Endodermal cell (in vitro differentiated cells): ENCODE measurements around the gene SDHA. TPM values are rescaled to one million over a fixed set of nuclear protein-coding genes. Genes with fewer than 3 reads are reported as not detected.
A peak's percentile ranks its signal among the peaks of the same experiment; 100 is the strongest.

ENCODE experiments used
- DNase-seq: peaks from one replicate; pipeline ENCODE4 v3.0.0-alpha.2; 2017
- H3K27ac ChIP-seq: 2 replicates; pipeline ENCODE4 v1.5.1; 2013; ENCODE audit warnings: mild to moderate bottlenecking, low read depth, low read length, moderate library complexity
- H3K27me3 ChIP-seq: 2 replicates; pipeline ENCODE4 v1.6.1; 2013; ENCODE audit warnings: mild to moderate bottlenecking, low read length, moderate library complexity; ENCODE audit not compliant: insufficient read depth, control insufficient read depth, poor library complexity, severe bottlenecking
- H3K36me3 ChIP-seq: 2 replicates; pipeline ENCODE4 v1.7.0; 2013; ENCODE audit warnings: mild to moderate bottlenecking, low read length, moderate library complexity; ENCODE audit not compliant: control insufficient read depth, insufficient read depth
- H3K4me1 ChIP-seq: one replicate; pipeline ENCODE4 v1.7.0; 2013; ENCODE audit warnings: low read length; ENCODE audit not compliant: control insufficient read depth, insufficient read depth
- H3K4me3 ChIP-seq: 2 replicates; pipeline ENCODE4 v1.5.1; 2013; ENCODE audit warnings: mild to moderate bottlenecking, low read length, moderate library complexity
- H3K9ac ChIP-seq: 2 replicates; pipeline ENCODE4 v1.6.1; 2013; ENCODE audit warnings: mild to moderate bottlenecking, low read length, moderate library complexity; ENCODE audit not compliant: poor library complexity, severe bottlenecking; ENCODE audit errors: extremely low read depth
- H3K9me3 ChIP-seq: 2 replicates; pipeline ENCODE4 v1.6.1; 2013; ENCODE audit warnings: mild to moderate bottlenecking, low read length, moderate library complexity; ENCODE audit not compliant: control insufficient read depth
- H3K27ac Mint-ChIP-seq: 2 replicates; pipeline ENCODE4 v1.8.0; 2020; ENCODE audit warnings: mixed read lengths
- H3K27me3 Mint-ChIP-seq: 2 replicates; pipeline ENCODE4 v1.8.0; 2021; ENCODE audit warnings: mild to moderate bottlenecking, mixed read lengths; ENCODE audit not compliant: insufficient read depth
- H3K36me3 Mint-ChIP-seq: 2 replicates; pipeline ENCODE4 v1.8.0; 2020; ENCODE audit warnings: low read depth, mixed read lengths
- H3K4me1 Mint-ChIP-seq: 2 replicates; pipeline ENCODE4 v1.8.0; 2020; ENCODE audit warnings: mixed read lengths
- H3K4me3 Mint-ChIP-seq: 2 replicates; pipeline ENCODE4 v1.8.0; 2020; ENCODE audit warnings: mild to moderate bottlenecking, moderate library complexity, mixed read lengths
- H3K9me3 Mint-ChIP-seq: 2 replicates; pipeline ENCODE4 v1.8.0; 2020; ENCODE audit warnings: mild to moderate bottlenecking, mixed read lengths
- whole genome bisulfite sequencing, 2 experiments: methylation state at CpG; one replicate each; pipeline versions ENCODE4 v1.1.5 to v1.1.7; 2013; ENCODE audit warnings: missing lambda C conversion rate in 2 of 2, mixed read lengths in 1 of 2; ENCODE audit not compliant: insufficient coverage in 1 of 2, insufficient read length in 1 of 2; 5-methylcytosine and 5-hydroxymethylcytosine counted together
- total RNA-seq, 2 donors: library from RNA; stranded (reverse); fragmentation: NEBNext Ultra II Directional in 1 of 2; extraction: Animal tissue kit (Norgen Biotek cat#: 25700) in 1 of 2; gene quantifications; 2 replicates in 1 of 2; 3 replicates in 1 of 2; pipeline ENCODE4 v1.2.1, GENCODE V29; 2021
- TF ChIP-seq, protein P1 (sequence below): fragments of 200-600 bp; sonication (generic); conservative IDR thresholded peaks from 2 replicates; pipeline ENCODE4 v1.5.0; 2021; ENCODE audit warnings: antibody characterized with exemption, mild to moderate bottlenecking

The SDHA gene
- total RNA-seq, 2 donors from 2014 or later, result 61.6 to 73.1 TPM

DNA sequence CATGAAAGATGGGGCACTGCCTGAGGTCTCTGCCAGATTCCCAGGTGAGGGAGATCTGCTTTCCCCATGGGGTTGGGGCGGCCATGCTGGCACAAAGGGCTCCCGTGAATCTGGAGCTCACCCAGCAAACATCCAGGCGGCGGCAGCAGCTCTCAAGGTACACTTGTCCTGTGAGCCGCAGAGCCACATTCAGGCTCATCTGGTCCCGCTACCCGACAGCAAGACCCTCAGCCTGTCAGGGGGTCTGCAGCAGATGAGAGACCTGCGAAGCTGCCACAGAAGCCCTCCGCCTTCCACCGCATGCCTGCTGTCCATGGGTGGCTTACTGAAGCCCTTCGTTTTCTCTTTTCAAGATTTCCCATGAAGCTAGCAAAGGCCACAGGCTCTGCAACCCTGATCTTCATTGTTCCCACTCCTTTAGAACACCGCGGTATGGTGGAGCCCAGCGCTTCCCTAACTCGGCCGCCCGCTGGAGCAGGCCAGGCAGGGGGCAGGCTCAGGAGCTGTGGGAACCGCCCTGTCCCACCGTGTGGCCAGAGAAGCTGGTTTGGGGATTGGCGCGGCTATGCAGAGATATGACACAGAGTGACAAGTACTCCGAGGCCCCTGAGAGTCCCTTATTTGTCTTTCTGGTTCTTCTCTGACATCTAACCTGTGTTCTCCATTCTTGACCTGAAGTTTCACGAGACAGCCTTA, 18.0 kb upstream of the SDHA start:
- WGBS, 2 experiments, result 88 to 89% methylated on average over 22 to 23 of the region's 23 CpGs
- peaks cover 2% of the 10 kb centered on the region for H3K4me1 Mint-ChIP-seq

DNA sequence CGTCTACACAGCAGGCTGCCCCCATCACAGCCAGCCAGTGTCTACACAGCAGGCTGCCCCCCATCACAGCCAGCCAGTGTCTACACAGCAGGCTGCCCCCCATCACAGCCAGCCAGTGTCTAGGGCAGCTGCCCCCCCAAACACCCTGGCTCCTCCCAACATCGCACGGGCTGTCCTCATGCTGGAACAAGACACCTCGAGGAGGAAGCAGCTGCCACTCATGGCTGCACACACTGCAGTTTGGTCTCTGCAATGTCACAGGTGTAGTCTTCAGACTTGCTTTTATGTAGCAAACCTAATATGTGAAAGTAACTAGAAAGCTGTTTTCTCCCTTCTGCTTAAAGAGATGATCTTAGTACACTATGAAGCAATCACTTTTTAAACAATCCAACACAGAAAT, 17.1 kb upstream of the SDHA start:
- H3K4me3 ChIP-seq, result no peak overlapping the region
- Mint-ChIP-seq H3K27ac (no peak overlapping the region), H3K4me3 (no peak overlapping the region), H3K4me1 (peaks cover 2% of the 10 kb centered on the region), H3K9me3 (no peaks in the 10 kb centered on the region), H3K27me3 (no peaks in the 10 kb centered on the region), H3K36me3 (peaks cover 29% of the 10 kb centered on the region)
- TF ChIP-seq, protein P1, sequence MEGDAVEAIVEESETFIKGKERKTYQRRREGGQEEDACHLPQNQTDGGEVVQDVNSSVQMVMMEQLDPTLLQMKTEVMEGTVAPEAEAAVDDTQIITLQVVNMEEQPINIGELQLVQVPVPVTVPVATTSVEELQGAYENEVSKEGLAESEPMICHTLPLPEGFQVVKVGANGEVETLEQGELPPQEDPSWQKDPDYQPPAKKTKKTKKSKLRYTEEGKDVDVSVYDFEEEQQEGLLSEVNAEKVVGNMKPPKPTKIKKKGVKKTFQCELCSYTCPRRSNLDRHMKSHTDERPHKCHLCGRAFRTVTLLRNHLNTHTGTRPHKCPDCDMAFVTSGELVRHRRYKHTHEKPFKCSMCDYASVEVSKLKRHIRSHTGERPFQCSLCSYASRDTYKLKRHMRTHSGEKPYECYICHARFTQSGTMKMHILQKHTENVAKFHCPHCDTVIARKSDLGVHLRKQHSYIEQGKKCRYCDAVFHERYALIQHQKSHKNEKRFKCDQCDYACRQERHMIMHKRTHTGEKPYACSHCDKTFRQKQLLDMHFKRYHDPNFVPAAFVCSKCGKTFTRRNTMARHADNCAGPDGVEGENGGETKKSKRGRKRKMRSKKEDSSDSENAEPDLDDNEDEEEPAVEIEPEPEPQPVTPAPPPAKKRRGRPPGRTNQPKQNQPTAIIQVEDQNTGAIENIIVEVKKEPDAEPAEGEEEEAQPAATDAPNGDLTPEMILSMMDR, result no peak
- no peak overlapping the region for H3K27ac ChIP-seq
- H3K9ac ChIP-seq, result no peak overlapping the region
- no peak for DNase-seq
- WGBS, 2 experiments, result 83 to 86% methylated on average over 1 to 4 of the region's 4 CpGs
- H3K9me3 ChIP-seq, result no peaks in the 10 kb centered on the region
- H3K36me3 ChIP-seq, result peaks cover 29% of the 10 kb centered on the region
- H3K4me1 ChIP-seq, result no peaks in the 10 kb centered on the region
- H3K27me3 ChIP-seq, result no peaks in the 10 kb centered on the region

More for the DNA sequence above, 18.0 kb upstream of the SDHA start:
- H3K4me3 Mint-ChIP-seq, result no peak overlapping the region
- H3K4me1 ChIP-seq, result no peaks in the 10 kb centered on the region
- TF ChIP-seq, protein P1, result no peak
- no peaks in the 10 kb centered on the region for H3K9me3 Mint-ChIP-seq
- H3K27ac ChIP-seq, result peak overlapping the region; percentile 47
- no peak overlapping the region for H3K27ac Mint-ChIP-seq
- no peak overlapping the region for H3K9ac ChIP-seq
- H3K4me3 ChIP-seq, result no peak overlapping the region
- peaks cover 20% of the 10 kb centered on the region for H3K36me3 ChIP-seq
- H3K9me3 ChIP-seq, result no peaks in the 10 kb centered on the region
- H3K36me3 Mint-ChIP-seq, result peaks cover 21% of the 10 kb centered on the region
- no peak for DNase-seq
- no peaks in the 10 kb centered on the region for H3K27me3 Mint-ChIP-seq
- H3K27me3 ChIP-seq, result no peaks in the 10 kb centered on the region

DNA sequence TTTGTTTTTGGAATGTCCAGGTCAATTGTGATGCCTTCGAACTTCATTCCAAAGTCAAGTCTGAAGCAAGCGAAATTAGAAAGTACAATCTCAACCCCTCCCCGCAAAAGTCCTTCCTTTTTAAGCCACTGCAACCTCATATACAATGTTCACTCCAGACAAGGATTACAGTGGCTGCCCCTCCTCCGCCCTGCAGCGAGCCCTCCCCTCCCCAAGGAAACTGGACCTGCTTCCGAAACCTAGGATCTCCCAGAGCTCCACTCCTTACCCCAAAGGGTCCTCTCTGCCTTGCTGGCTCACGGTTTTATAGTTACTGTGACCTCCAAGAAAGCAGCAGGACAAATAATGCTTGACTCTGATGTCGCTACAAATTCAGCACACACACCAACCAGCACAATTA, 16.4 kb upstream of the SDHA start:
- H3K27ac ChIP-seq, result no peak overlapping the region
- Mint-ChIP-seq H3K9me3 (no peaks in the 10 kb centered on the region), H3K36me3 (peaks cover 29% of the 10 kb centered on the region), H3K4me1 (peaks cover 2% of the 10 kb centered on the region), H3K27ac (no peak overlapping the region), H3K27me3 (no peaks in the 10 kb centered on the region), H3K4me3 (no peak overlapping the region)
- WGBS, 2 experiments, result 88 to 100% methylated on average over 2 to 8 of the region's 8 CpGs
- H3K9ac ChIP-seq, result no peak overlapping the region
- peaks cover 31% of the 10 kb centered on the region for H3K36me3 ChIP-seq
- no peak for DNase-seq
- H3K4me1 ChIP-seq, result no peaks in the 10 kb centered on the region
- no peaks in the 10 kb centered on the region for H3K27me3 ChIP-seq
- H3K4me3 ChIP-seq, result no peak overlapping the region
- no peaks in the 10 kb centered on the region for H3K9me3 ChIP-seq
- TF ChIP-seq, protein P1, result no peak
